CD4-positive, alpha-beta T cell treated with Interleukin-4 for 4 hours (primary cell): ENCODE data around the gene TRIAP1.
"Not testable (repeated sequence)": the region's sequence is repeated elsewhere in the genome, so short reads cannot be mapped to it uniquely, and the experiment has no call there.

ENCODE experiments used
- DNase-seq: peaks from one replicate; pipeline ENCODE4 v3.0.0-alpha.2; 2020

TRIAP1 gene

DNA sequence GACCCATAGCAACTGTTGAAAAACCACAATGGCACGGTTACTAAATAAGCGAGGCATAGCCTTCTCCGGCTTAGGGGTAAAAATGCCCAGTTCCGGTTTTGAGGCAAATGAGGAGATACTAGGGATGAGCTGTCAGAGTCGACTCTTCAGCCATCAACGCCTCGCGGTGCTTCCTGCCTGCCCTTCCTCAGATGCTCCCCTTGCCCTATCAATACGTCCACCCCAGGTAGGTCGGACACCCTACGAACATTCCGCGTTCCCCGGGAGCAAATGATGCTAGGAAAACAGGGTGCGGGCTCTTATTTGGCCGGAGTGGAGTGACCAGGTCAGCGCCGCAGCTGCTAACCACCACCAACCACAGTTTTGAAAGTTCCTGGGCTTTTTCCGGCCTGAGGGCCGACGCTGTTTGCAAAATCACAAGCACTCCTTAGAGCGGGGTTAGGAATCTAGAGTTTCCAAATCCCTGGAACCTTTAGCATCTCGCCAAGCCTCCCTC lies 22.2 kb upstream of the TRIAP1 start:
- peak; percentile 15 for DNase-seq

DNA sequence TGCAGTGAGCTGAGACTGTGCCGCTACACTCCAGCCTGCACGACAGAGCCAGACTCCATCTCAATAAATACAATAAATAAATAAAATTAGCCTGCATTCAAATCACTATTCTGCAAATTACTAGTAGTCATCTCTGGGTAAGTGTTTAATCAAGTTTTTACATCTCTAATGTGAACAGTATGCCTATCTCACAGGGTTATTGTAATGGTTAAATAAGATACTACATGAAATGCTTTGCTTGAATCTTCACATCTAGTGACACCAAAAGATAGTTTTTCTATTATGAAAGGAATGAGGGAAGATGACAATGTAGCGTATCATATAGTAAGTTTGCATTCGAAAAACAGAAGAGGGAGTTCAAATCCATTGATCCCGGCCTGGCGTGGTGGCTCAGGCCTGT lies 21.3 kb upstream of the TRIAP1 start:
- DNase-seq = no peak

DNA sequence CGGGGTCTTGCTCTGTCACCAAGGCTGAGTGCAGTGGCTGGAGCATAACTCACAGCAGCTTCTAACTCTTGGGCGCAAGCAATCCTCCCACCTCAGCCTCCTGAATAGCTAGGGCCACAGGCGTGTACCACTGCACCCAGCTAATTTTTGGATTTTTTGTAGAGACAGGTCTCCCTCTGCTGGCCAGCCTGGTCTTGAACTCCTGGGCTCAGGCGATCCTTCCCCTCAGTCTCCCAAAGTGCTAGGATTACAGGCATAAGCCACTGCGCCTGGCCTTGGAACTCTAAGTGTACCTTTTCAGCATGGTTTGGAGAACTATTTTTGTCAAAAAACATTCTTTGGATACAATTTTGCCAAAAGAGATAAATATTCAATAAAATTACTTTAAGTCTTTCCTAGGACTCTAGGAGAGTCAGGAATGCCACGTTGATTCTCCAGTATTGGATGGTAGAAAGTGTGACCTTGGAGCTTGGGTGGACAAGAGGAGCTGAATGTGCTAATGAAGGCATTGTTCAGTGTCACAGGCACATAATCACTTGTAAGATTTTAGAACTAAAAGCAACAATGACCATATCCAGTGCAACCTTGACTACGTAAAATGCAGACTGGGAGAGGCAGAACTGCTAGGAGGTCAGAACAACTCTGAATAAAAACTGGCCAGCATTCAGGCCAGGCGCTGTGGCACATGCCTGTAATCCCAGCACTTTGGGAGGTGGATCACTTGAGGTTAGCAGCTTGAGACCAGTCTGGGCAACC lies 20.6 kb upstream of the TRIAP1 start:
- DNase-seq = peak; percentile 47

DNA sequence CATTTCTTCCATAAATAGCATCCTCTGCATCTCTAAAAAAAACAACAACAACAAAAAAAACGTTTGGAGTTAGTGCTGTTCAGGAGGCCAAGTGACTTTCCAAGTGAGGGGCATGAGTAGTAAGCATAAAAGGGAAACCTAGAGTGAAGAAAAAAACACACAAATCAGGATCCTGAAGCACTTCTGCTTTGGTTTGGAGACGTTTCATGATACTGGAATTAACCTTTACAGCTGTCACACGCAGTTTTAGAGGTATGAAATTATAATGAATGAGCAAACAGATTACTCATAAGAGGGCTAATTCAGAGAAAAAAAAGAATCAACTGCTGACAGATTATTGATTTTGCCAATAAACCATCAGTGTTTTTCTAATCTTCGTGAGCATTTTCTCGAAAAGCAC lies 19.6 kb upstream of the TRIAP1 start:
- DNase-seq = no peak

DNA sequence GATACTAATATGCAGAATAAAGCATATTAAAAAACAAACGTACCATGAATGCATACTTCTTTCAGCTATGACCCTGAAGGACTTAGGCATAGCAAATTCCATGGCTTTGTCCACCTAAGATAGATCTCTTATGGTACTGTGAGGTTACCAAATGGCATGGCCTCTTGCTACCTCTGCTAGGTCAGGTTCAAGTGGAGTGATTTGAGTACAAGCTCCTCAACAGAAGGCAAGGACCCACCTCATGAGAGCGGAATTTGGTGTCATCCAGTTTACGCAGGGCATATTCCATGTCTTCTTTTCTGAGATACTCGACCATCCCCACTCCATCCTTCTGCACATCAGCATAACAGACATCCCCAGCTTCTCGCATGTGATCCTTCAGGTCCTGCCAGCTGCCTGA lies 17.5 kb upstream of the TRIAP1 start:
- no peak for DNase-seq

DNA sequence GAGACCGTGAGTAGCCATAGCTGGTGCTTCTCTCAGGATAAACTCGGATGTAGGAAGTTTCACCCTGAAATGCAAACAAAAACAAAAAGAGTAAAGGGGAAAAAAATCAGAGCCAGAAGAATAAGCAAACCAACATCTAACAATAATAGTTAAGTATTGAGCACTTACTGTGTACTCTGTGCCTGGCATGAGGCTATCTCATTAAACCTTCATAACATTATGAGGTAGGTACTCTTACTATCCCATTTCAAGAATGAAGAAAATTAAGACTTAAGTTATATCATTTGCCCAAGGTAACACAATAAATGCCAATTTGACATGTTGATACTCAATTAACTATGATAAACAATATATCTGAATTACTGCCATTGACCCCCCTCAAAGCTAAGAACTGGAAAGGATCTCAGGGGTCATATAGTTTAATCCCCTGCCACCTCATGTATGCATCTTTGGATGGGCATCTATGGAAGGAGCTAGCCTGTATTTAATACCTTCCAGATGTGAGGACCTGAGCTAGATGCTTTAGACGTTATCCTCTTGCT lies 16.0 kb upstream of the TRIAP1 start:
- DNase-seq = no peak

DNA sequence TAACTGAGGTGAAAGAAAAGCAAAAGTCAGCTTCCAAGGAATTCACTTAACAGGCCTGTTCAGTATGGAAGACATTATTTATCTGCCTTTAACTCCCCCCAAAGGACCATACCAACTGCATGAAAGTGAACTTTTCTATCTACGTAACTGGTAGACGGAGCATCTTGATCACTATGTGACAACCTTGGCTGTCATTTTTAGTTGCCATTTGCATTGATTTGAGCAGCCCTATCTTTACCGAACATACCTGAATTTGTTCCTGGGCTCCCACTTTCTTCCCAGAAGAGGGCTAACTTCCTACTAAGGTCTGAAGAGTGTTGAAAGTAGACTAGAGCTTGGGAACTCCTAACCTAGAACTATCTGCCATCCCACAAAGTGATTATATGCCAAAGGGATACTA lies 14.0 kb upstream of the TRIAP1 start:
- DNase-seq = no peak

DNA sequence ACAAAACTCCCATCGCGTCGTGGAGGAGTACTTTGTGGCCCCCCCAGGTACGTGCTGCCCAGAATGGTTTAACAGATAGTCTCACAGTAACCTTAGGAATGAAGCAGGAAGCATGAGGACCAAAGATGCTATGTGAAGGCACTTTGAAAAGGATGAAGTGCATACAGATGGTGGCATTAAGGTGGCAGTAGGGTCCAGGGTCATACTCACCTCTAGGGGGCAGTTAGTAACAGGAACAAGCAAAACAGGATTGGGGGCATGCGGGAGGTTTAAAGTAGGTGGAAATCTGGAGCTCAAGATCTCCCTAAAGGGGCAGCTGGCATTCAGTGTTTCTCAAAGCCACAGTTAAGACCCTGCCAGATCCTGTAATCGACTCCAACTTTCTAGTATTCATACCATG lies 10.9 kb upstream of the TRIAP1 start:
- no peak for DNase-seq

DNA sequence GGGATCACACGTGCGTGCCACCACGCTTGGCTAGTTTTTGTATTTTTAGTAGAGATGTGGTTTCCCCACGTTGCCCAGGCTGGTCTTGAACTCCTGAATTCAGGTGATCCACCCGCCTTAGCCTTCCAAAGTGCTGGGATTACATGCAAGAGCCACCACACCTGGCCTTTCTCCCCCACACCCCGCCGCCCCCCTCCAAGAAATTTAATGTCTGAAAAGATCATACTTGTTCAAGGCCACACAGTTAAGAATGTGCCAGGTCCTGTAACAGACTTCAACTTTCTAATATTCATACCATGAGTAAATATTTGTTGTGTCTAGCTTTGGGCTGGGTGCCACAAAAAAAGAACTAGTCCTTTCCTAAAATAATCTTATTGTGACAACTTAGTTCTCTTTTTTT lies 9.1 kb upstream of the TRIAP1 start:
- DNase-seq = no peak

DNA sequence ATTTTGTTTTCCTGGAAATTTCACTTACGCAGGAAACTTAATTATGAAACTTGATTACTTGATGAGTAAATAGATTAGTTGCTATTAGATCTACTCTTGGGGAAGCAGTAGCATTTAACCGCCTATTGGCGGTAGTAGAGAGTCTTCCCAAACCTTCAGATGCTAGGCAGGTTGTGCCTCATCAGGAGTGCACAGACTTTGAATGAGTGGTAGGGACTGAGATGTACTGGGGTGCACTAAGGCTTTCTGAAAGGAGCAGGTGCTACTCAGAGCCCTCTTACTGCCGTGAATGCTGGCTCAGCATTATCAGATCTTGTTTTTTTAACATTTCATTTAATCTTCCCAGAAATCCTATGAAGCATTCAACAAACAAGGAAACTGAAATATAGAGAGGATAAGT lies 7.8 kb upstream of the TRIAP1 start:
- peak; percentile 51 for DNase-seq

DNA sequence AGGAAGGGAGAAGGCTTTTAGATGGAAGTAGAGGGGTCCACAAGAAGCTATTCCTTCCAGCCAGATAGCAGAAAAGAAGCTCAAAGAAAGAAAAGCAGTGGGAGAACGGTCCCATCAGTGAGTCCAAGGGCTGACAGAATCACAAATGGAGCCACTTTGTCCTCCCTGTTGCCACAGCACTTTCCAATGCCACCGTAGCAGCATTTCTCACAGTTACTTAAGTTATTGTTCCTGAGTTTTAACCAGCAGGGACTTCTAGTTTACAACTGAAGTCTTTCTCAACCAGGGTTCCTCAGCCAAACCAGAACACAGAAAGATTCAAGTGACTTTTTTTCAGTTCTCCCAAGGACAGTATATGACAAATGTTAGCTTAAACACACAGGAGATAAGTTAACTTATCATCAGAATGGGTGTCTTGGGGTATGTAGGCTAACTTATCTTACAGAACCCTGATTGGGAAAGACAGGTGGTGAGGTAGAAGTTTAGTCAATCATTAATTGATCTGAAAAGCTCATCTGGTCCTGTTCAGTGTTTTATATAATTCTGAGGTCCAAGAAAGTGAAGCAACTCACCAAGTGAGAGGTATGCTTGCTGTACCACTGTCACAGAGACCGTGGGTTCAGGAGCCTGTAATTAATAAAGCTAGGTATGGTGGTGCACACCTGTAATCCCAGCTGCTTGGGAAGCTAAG lies 7.0 kb upstream of the TRIAP1 start:
- no peak for DNase-seq

DNA sequence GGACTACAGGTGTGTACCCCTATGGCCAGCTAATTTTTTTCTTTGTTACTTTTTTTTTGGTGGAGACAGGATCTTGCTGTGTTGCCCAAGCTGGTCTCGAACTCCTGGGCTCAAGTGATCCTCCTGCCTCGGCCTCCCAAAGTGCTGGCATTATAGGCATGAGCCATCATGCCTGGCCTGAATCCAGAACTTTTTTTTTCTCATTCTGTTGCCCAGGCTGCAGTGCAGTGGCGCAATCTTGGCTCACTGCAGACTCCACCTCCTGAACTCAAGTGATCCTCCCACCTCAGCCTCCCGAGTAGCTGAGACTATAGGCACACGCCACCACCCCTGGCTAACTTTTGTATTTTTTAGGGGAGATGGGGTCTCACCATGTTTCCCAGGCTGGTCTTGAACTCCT lies 6.3 kb upstream of the TRIAP1 start:
- DNase-seq = not testable (repeated sequence)

DNA sequence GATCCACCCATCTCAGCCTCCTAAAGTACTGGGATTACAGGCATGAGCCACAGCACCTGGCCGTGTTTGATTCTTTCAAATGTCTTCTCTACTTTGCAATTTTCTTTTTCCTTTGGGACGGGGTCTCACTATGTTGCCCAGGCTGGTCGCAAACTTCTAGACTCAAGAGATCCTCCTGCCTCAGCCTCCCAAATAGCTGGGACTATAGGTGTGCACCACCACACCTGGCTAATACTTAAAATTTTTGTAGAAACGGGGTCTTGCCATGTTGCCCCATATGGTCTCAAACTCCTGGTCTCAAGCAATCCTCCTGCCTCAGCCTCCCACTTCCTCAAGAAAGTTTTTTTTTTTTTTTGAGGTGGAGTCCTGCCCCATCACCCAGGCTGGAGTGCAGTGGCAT lies 1.8 kb upstream of the TRIAP1 start:
- no peak for DNase-seq

DNA sequence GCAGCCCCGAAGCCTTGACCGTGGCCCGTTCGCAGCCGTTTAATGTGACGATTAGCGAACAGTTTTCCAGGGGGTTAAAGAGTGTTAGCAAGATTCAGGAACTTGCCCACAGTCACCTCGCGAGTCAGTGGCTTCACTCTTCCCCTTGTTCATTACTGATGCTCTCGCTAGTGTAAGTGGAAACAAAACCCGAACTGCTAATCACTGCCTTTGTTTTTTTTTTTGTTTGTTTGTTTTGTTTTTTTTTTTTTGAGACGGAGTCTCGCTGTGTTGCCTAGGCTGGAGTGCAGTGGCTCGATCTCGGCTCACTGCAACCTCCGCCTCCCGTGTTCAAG lies 627 bp upstream of the TRIAP1 start:
- DNase-seq = not testable (repeated sequence)

DNA sequence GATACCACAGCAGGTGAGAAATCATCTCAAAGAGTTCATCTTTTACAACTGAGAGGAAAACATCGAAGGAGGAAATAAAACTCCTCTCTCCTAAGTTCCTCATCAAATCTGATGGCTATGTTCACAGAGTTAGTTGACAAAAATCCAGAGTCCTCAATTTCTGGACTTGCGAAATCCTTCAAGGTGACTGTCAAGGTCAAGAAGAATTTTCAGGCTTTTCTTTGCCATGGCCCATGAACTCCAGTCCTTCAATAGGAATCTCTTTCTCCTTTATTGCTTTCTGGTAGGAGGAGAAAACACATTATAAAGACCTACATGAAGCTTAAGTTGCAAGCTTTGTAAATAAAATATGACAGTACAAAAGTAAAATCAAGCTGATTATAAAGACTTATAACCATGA lies 1.5 kb downstream of the TRIAP1 start:
- DNase-seq = no peak

DNA sequence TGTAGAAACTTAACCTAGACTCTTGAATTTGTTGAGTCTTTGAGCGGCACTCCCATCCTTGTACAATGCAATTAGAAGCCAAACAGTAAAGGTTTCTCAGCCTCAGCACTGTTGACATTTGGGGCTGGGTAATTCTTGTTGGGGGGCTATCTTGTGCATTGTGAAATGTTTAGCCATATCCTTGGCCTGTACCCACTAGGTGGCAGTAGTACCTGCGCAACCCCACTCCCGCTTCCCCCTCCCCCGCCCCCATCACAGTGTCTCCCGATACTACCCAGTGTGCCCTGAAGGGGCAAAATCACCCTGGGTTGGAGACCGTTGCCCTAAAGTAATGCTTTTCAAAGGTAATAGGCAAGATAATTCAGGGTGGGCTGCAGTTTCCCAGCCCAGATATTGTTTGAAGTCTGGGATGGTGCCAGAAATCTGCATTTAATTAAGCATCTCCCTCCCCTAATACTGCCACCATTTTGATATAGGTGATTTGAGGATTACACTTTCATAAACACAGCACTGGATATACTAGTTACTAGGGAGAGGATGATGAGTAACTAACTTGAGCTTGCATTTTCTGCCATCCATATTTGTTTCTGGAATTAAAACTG lies 6.4 kb downstream of the TRIAP1 start:
- peak; percentile 77 for DNase-seq

DNA sequence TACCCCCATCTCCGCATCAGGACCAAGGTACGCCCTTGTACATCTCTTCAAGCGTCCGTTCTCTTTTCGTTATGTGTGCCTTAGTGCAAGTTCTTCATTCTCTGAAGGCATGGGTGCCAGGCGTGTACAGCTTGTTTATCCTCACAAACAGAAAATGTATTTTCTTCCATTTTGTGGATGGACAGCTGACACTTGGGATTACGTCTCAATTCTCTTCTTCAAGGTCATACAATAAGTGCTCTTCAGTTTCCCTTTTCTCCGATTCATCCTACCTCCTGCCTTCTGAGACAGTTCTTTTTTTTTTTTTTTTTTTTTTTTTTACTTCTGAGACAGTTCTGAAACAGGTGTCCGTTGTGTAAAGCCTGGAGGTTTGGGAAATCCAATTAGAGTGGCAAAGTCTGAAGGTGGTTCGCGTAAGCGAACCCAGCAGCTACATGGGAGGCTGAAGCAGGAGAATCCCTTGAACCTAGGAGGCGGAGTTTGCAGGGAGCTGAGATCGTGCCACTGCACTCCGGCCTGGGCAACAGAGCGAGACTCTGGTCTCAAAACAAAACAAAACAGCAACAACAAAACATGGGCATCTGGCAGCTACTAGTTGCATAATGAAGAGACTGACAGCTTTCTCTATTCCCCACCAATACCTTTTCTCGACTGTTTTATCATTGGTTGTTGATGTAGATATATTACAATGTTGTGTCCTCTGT lies 7.5 kb downstream of the TRIAP1 start:
- no peak for DNase-seq

DNA sequence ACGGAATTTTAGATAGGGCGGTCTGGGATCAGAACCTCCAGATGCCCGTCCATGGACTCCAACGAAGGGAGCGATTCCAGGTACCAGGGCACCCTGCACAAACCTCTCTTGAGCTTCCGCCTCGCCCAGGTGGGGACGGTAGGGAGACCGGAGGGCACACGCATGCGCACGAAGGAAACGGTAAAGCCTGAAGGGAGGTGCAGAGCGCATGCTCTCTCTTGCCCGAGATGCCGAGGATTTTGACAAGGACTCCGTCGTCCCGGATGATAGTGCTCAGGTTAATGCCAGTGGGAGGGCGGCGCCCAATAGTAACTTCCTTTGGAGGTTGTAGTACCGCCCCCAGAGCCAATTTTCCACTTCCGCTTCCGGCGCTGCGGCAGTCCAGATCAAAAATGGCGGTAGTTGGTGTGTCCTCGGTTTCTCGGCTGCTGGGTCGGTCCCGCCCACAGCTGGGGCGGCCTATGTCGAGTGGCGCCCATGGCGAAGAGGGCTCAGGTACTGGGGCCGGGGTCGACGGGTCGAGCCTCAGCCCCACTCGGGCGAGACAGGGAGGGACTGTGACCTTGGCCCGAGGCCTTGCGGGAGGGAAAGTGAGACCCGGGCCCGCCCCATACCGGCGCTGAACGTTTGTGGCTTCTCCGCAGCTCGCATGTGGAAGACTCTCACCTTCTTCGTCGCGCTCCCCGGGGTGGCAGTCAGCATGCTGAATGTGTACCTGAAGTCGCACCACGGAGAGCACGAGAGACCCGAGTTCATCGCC lies 8.3 kb downstream of the TRIAP1 start, which contains the start of gene COX6A1:
Gene COX6A1 (plus strand): TSS at position 379 of the 760 bp plus-strand sequence. CDS start 14 bp downstream, at position 393.
- DNase-seq = peak; percentile 99

DNA sequence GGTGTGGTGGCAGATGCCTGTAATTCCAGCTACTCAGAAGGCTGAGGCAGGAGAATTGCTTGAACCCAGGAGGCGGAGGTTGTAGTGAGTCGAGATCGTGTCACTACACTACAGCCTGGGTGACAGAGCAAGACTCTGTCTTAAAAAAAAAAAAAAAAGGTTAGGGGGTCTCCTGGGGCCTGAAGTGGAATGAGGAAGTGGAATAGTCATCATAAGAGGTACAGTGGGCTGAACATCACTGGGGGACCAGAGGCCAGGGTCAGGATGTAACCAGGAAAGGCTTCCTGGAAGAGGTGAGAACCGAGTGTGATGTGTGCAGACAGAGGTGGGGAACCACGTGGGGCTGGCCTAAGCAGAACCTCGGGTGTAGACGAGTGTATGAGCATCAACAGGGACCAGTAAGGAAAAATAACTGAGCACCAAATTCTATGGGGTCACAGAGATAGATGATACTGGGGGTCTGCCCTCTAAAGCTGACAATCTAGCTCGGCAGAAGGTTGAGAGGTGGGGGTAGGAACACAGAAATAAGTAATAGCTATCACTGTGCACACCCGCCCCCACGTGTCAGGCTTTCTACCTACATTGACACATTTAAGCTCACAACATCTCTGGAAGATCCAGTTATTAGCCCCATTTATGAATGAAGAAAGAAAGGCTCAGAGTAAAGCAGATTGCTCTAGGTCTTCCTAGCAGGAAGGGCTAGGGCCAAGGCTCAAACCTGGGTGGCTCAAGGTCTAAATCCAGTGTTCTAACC lies 13.2 kb downstream of the TRIAP1 start:
- DNase-seq = no peak

DNA sequence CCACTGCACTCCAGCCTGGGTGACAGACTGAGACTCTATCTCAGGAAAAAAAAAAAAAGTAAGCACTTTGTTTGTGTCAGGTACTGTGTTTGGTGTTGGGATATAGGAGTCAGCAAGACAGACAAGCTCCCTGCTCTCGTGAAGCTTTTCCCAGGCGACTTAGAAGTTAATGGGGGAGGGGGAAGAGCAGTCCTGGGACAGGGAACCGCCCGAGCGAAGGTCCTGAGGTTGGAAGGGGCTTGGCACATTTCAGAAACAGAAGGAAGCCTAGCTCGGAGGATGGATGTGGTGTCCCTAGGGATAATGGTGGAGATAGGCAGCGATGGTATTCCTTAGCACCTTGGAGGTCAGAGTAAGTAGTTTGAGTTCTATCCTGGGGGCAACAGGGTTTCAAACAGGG lies 16.8 kb downstream of the TRIAP1 start:
- DNase-seq = no peak

DNA sequence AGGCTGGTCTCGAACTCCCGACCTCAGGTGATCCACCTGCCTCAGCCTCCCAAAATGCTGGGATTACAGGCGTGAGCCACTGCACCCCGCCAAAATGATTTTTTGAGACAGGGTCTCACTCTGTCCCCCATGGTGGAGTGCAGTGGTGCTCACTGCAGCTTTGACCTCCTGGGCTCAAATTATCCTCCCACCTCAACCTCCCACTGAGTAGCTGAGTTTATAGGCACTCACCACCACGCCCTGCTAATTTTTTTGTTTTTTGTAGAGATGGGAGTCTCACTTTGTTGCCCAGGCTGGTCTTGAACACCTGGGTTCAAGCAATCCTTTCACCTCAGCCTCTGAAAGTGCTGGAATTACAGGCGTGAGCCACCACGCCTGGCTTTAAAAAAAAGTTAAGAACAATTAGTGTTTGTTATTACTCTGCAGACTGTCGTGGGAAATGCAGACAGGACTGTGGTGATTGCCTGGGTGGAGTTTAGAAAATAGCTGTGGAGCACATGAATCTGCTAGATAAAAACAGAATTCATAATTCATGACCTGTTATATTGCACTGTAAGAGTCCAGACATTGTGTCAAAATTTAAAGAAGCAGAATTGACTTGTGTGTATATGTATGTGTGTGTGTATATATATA lies 17.5 kb downstream of the TRIAP1 start:
- DNase-seq = no peak
